RKO (cell line): ENCODE results near the gene SMC2.

ENCODE experiments used
- DNase-seq: peaks from one replicate; pipeline ENCODE4 v3.0.0-alpha.2; 2016; ENCODE audit warnings: low spot score

The SMC2 gene

GRCh38 chr9:104107799-104108198 is 13.7 kb downstream of the SMC2 start:
- DNase-seq, result no peak

GRCh38 chr9:104108315-104108714 is 14.2 kb downstream of the SMC2 start:
- no peak for DNase-seq

GRCh38 chr9:104110509-104110908 is 16.4 kb downstream of the SMC2 start:
- DNase-seq, result no peak

- no peak for DNase-seq
Observed at GRCh38 chr9:104118916-104119315, 24.8 kb downstream of the SMC2 start.

- DNase-seq, result no peak
Observed at GRCh38 chr9:104121022-104121421, 26.9 kb downstream of the SMC2 start.

GRCh38 chr9:104138243-104138868 is 44.2 kb downstream of the SMC2 start:
- no peak for DNase-seq

- DNase-seq, result no peak
Observed at GRCh38 chr9:104142799-104143549, 48.9 kb downstream of the SMC2 start.

GRCh38 chr9:104143550-104143910 is 49.4 kb downstream of the SMC2 start:
- no peak for DNase-seq

GRCh38 chr9:104144336-104144735 is 50.2 kb downstream of the SMC2 start:
- no peak for DNase-seq

GRCh38 chr9:104173067-104173466 is 79.0 kb downstream of the SMC2 start:
- DNase-seq, result no peak

- DNase-seq, result peak; percentile 67
Observed at GRCh38 chr9:104177003-104177611, 83.0 kb downstream of the SMC2 start.

- DNase-seq, result no peak
Observed at GRCh38 chr9:104177676-104178075, 83.6 kb downstream of the SMC2 start.
